ENCODE data around the gene ADSS2.
"Not testable (repeated sequence)": the region's sequence is repeated elsewhere in the genome, so short reads cannot be mapped to it uniquely, and the experiment has no call there.

Gene ADSS2

DNA sequence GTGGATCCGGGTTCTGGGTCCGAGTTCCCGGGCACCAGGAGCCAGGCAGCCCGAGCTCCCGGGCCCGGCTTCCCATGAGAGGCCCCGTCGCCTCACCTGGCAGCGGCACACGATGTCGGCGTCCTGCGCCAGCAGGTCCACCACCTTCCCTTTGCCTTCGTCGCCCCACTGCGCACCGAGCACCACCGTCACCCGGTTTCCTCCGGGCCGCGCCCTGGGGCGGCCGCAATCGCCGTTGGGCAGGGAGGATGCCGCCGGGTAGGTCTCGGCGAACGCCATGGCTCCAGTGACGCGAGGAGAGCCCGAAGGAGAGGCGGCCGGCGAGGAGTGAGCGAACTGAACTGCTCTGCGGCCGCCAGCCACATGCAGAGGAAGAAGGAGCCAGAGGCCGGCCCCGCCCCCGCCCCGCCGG is at the start of gene ADSS2:
ADSS2 (minus strand) TSS at position 371 of the 412 bp plus-strand sequence; CDS start at position 279, 92 bp downstream.
- peaks cover 50% of the 10 kb centered on the region for H3K79me2 ChIP-seq (ENCODE audit: insufficient read depth, low read depth)
- H3K4me2 ChIP-seq, result peak within 1 kb of the TSS; percentile 76
- TF ChIP-seq, protein P1, sequence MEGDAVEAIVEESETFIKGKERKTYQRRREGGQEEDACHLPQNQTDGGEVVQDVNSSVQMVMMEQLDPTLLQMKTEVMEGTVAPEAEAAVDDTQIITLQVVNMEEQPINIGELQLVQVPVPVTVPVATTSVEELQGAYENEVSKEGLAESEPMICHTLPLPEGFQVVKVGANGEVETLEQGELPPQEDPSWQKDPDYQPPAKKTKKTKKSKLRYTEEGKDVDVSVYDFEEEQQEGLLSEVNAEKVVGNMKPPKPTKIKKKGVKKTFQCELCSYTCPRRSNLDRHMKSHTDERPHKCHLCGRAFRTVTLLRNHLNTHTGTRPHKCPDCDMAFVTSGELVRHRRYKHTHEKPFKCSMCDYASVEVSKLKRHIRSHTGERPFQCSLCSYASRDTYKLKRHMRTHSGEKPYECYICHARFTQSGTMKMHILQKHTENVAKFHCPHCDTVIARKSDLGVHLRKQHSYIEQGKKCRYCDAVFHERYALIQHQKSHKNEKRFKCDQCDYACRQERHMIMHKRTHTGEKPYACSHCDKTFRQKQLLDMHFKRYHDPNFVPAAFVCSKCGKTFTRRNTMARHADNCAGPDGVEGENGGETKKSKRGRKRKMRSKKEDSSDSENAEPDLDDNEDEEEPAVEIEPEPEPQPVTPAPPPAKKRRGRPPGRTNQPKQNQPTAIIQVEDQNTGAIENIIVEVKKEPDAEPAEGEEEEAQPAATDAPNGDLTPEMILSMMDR (conservative IDR thresholded peaks at IDR 0.05; ENCODE audit: low read depth, low read length), result 0 out of 2 replicates have a peak, but pooled peaks have one; percentile 4
- peaks cover 5% of the 10 kb centered on the region; the same call in 1 of the 2 replicates for H3K36me3 ChIP-seq (ENCODE audit: insufficient read depth)
- peak within 1 kb of the TSS; percentile 86 for H3K9ac ChIP-seq
- peak within 1 kb of the TSS; percentile 86 for H3K27ac ChIP-seq
- H3K4me1 ChIP-seq (ENCODE audit: low read depth, poor library complexity, severe bottlenecking), result peaks cover 41% of the 10 kb centered on the region
- H2AFZ ChIP-seq (ENCODE audit: low read depth), result peak within 1 kb of the TSS; percentile 81
- H3K27me3 ChIP-seq (ENCODE audit: insufficient read depth, low read depth), result no peaks in the 10 kb centered on the region
- H3K4me3 ChIP-seq (IDR thresholded peaks at IDR 0.05; ENCODE audit: insufficient read depth, low read depth, low read length), result peak within 1 kb of the TSS; percentile 95
- peaks cover 4% of the 10 kb centered on the region; the same call in 1 of the 2 replicates for H4K20me1 ChIP-seq (ENCODE audit: insufficient read depth)

DNA sequence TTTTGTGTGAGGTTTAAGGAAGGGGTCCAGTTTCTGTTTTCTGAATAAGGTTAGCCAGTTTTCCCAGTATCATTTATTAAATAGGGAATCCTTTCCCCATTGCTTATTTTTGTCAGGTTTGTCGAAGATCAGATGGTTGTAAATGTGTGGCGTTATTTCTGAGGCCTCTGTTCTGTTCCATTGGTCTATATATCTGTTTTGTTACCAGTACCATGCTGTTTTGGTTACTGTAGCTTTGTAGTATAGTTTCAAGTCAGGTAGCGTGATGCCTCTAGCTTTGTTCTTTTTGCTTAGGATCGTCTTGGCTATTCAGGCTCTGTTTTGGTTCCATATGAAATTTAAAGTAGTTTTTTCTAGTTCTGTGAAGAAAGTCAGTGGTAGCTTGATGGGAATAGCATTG is 48.8 kb upstream of the ADSS2 start:
- not testable (repeated sequence) for H3K27ac ChIP-seq; H3K9ac ChIP-seq; H2AFZ ChIP-seq (ENCODE audit: low read depth); H3K4me1 ChIP-seq (ENCODE audit: low read depth, poor library complexity, severe bottlenecking); H3K4me2 ChIP-seq; H3K36me3 ChIP-seq (ENCODE audit: insufficient read depth); H3K4me3 ChIP-seq (IDR thresholded peaks at IDR 0.05; ENCODE audit: insufficient read depth, low read depth, low read length); H3K79me2 ChIP-seq (ENCODE audit: insufficient read depth, low read depth); H3K27me3 ChIP-seq (ENCODE audit: insufficient read depth, low read depth); H4K20me1 ChIP-seq (ENCODE audit: insufficient read depth)

DNA sequence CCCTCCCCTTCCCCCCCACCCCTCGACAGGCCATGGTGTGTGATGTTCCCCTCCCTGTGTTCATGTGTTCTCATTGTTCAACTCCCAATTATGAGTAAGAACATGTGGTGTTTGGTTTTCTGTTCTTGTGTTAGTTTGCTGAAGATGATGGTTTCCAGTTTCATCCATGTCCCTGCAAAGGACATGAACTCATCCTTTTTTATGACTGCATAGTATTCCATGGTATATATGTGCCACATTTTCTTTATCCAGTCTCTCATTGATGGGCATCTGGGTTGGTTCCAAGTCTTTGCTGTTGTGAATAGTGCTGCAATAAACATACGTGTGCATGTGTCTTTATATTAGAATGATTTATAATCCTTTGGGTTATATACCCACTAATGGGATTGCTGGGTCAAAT is 47.8 kb upstream of the ADSS2 start:
- not testable (repeated sequence) for H2AFZ ChIP-seq (ENCODE audit: low read depth); H3K79me2 ChIP-seq (ENCODE audit: insufficient read depth, low read depth); H3K36me3 ChIP-seq (ENCODE audit: insufficient read depth); H3K4me2 ChIP-seq; H3K4me1 ChIP-seq (ENCODE audit: low read depth, poor library complexity, severe bottlenecking); H3K27me3 ChIP-seq (ENCODE audit: insufficient read depth, low read depth); H3K4me3 ChIP-seq (IDR thresholded peaks at IDR 0.05; ENCODE audit: insufficient read depth, low read depth, low read length); H4K20me1 ChIP-seq (ENCODE audit: insufficient read depth); H3K27ac ChIP-seq; H3K9ac ChIP-seq

DNA sequence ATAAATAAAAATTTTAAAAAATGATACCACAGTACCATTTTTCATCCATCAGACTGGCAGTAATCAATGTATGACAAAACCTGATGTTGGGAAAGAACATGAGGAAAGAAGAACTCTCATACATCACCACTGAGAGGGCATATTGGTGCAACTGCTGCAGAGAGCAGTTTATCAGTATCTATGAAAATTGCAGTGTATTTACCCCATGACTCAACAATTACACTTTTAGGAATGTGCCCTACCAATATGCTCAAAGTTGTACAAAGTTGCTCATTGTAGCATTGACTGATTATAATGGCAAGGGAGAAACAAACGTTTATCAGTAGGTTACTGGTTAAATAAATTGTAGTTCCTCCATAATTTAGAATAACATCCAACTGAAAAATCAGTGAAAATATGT is 46.1 kb upstream of the ADSS2 start:
- H3K79me2 ChIP-seq (ENCODE audit: insufficient read depth, low read depth), result no peaks in the 10 kb centered on the region

DNA sequence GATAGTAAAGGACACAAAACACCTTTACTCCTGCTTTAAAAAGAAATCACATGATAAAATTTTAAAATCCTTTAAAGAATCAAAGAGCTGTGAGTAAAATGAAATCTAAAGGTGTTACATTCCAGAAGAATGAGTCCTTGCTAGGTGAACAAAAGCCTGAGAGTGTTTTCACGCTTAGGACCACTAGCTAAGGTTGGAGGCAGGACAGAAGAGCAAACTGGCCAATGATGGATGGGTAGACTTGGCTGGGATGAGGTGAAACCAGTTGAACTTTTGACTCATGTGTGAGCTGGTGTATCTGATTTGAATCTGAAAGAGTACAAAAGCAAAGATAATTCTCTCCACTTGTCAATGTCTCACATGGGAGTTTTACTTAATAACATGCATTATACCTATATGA is 44.5 kb upstream of the ADSS2 start:
- no peaks in the 10 kb centered on the region for H3K4me1 ChIP-seq (ENCODE audit: low read depth, poor library complexity, severe bottlenecking)
- H3K79me2 ChIP-seq (ENCODE audit: insufficient read depth, low read depth), result no peaks in the 10 kb centered on the region
- H4K20me1 ChIP-seq (ENCODE audit: insufficient read depth), result no peaks in the 10 kb centered on the region
- no peak overlapping the region for H2AFZ ChIP-seq (ENCODE audit: low read depth)
- H3K27me3 ChIP-seq (ENCODE audit: insufficient read depth, low read depth), result no peaks in the 10 kb centered on the region
- TF ChIP-seq, protein P1 (conservative IDR thresholded peaks at IDR 0.05; ENCODE audit: low read depth, low read length), result no peak
- no peak overlapping the region for H3K27ac ChIP-seq
- no peak overlapping the region for H3K4me3 ChIP-seq (IDR thresholded peaks at IDR 0.05; ENCODE audit: insufficient read depth, low read depth, low read length)
- no peak overlapping the region for H3K4me2 ChIP-seq
- H3K36me3 ChIP-seq (ENCODE audit: insufficient read depth), result no peaks in the 10 kb centered on the region
- no peak overlapping the region for H3K9ac ChIP-seq

More for the DNA sequence above, 46.1 kb upstream of the ADSS2 start:
- Histone ChIP-seq H3K36me3 (ENCODE audit: insufficient read depth) (no peaks in the 10 kb centered on the region), H3K27me3 (ENCODE audit: insufficient read depth, low read depth) (no peaks in the 10 kb centered on the region), H3K27ac (no peak overlapping the region), H3K9ac (no peak overlapping the region), H3K4me3 (IDR thresholded peaks at IDR 0.05; ENCODE audit: insufficient read depth, low read depth, low read length) (no peak overlapping the region), H2AFZ (ENCODE audit: low read depth) (no peak overlapping the region), H3K4me2 (no peak overlapping the region), H3K4me1 (ENCODE audit: low read depth, poor library complexity, severe bottlenecking) (no peaks in the 10 kb centered on the region), H4K20me1 (ENCODE audit: insufficient read depth) (no peaks in the 10 kb centered on the region)
- TF ChIP-seq, protein P1 (conservative IDR thresholded peaks at IDR 0.05; ENCODE audit: low read depth, low read length), result no peak

Data from KMS-11 (cell line).